H9 (cell line): ENCODE data around the gene SIL1. TPM values are rescaled to one million over a fixed set of nuclear protein-coding genes. Genes with fewer than 3 reads are reported as not detected.

Source experiments
- DNase-seq: peaks from one replicate; pipeline ENCODE4 v3.0.0-alpha.2; 2017
- H2AFZ ChIP-seq: one replicate; pipeline ENCODE4 v1.6.1; 2013; ENCODE audit warnings: mild to moderate bottlenecking, low read length, control low read depth, moderate library complexity
- H2AK5ac ChIP-seq: 2 replicates; pipeline ENCODE4 v1.6.1; 2013; ENCODE audit warnings: low read length, control low read depth, mixed read lengths; ENCODE audit not compliant: insufficient read length
- H2BK120ac ChIP-seq: one replicate; pipeline ENCODE4 v1.6.1; 2013; ENCODE audit warnings: low read depth, mild to moderate bottlenecking, low read length, control low read depth, inconsistent platforms; ENCODE audit not compliant: poor library complexity, severe bottlenecking
- H2BK12ac ChIP-seq: 2 replicates; pipeline ENCODE4 v1.6.1; 2013; ENCODE audit warnings: low read length, control low read depth, mixed read lengths, low read depth; ENCODE audit not compliant: insufficient read length
- H2BK15ac ChIP-seq: 2 replicates; pipeline ENCODE4 v1.6.1; 2013; ENCODE audit warnings: low read depth, low read length, control low read depth
- H2BK20ac ChIP-seq: one replicate; pipeline ENCODE4 v1.6.1; 2013; ENCODE audit warnings: low read depth, mild to moderate bottlenecking, low read length, control low read depth, inconsistent platforms; ENCODE audit not compliant: poor library complexity, severe bottlenecking
- H2BK5ac ChIP-seq: 2 replicates; pipeline ENCODE4 v1.6.1; 2013; ENCODE audit warnings: low read length, control low read depth, mixed read lengths; ENCODE audit not compliant: insufficient read length
- H3K14ac ChIP-seq: 2 replicates; pipeline ENCODE4 v1.6.1; 2013; ENCODE audit warnings: low read length, control low read depth; ENCODE audit not compliant: insufficient read depth
- H3K18ac ChIP-seq: 2 replicates; pipeline ENCODE4 v1.6.1; 2013; ENCODE audit warnings: low read depth, mild to moderate bottlenecking, mixed read lengths, low read length, control low read depth; ENCODE audit not compliant: insufficient read length
- H3K23ac ChIP-seq: 2 replicates; pipeline ENCODE4 v1.6.1; 2013; ENCODE audit warnings: low read length, control low read depth, mixed read lengths, low read depth; ENCODE audit not compliant: insufficient read length
- H3K23me2 ChIP-seq: 2 replicates; pipeline ENCODE4 v1.6.1; 2013; ENCODE audit warnings: low read depth, mild to moderate bottlenecking, mixed read lengths, low read length, control low read depth; ENCODE audit not compliant: insufficient read length, poor library complexity, severe bottlenecking
- H3K27ac ChIP-seq: 2 replicates; pipeline ENCODE4 v1.5.1; 2013; ENCODE audit warnings: low read length, control low read depth, mixed read lengths, low read depth; ENCODE audit not compliant: insufficient read length
- H3K27me3 ChIP-seq: 2 replicates; pipeline ENCODE4 v1.6.1; 2013; ENCODE audit warnings: low read length, control low read depth, inconsistent platforms; ENCODE audit not compliant: insufficient read depth
- H3K4ac ChIP-seq: 2 replicates; pipeline ENCODE4 v1.6.1; 2013; ENCODE audit warnings: low read depth, mild to moderate bottlenecking, control low read depth, inconsistent platforms, low read length, moderate library complexity
- H3K4me1 ChIP-seq: 2 replicates; pipeline ENCODE4 v1.6.1; 2013; ENCODE audit warnings: low read length, control low read depth, inconsistent platforms; ENCODE audit not compliant: insufficient read depth
- H3K4me2 ChIP-seq: 2 replicates; pipeline ENCODE4 v1.6.1; 2013; ENCODE audit warnings: low read length, control low read depth, mixed read lengths; ENCODE audit not compliant: insufficient read length, insufficient read depth
- H3K56ac ChIP-seq: 2 replicates; pipeline ENCODE4 v1.6.1; 2013; ENCODE audit warnings: low read depth, mild to moderate bottlenecking, mixed read lengths, low read length, control low read depth; ENCODE audit not compliant: insufficient read length
- H3K79me1 ChIP-seq: 2 replicates; pipeline ENCODE4 v1.6.1; 2013; ENCODE audit warnings: low read depth, mild to moderate bottlenecking, moderate library complexity, low read length, control low read depth, inconsistent platforms; ENCODE audit not compliant: insufficient read depth, poor library complexity, severe bottlenecking
- H3K79me2 ChIP-seq: 2 replicates; pipeline ENCODE4 v1.6.1; 2013; ENCODE audit warnings: low read length, control low read depth, inconsistent platforms; ENCODE audit not compliant: insufficient read depth
- H3K9ac ChIP-seq: 2 replicates; pipeline ENCODE4 v1.6.1; 2013; ENCODE audit warnings: low read length, control low read depth, mixed read lengths; ENCODE audit not compliant: insufficient read length; ENCODE audit errors: extremely low read depth
- H3K9me3 ChIP-seq: one replicate; pipeline ENCODE4 v1.6.1; 2013; ENCODE audit warnings: low read depth, low read length, inconsistent platforms; ENCODE audit not compliant: control insufficient read depth
- H3T11ph ChIP-seq: one replicate; pipeline ENCODE4 v1.6.1; 2013; ENCODE audit warnings: mild to moderate bottlenecking, low read length, control low read depth, inconsistent platforms
- H4K20me1 ChIP-seq: one replicate; pipeline ENCODE4 v1.6.1; 2013; ENCODE audit not compliant: control insufficient read depth, insufficient read length, insufficient read depth
- H4K5ac ChIP-seq: 2 replicates; pipeline ENCODE4 v1.6.1; 2013; ENCODE audit warnings: low read depth, mild to moderate bottlenecking, mixed read lengths, low read length, control low read depth; ENCODE audit not compliant: insufficient read length
- H4K8ac ChIP-seq: replicated peaks from 2 replicates; pipeline ENCODE4 v1.6.1; 2013; ENCODE audit warnings: low read length, control low read depth, mixed read lengths, low read depth; ENCODE audit not compliant: insufficient read length
- H4K91ac ChIP-seq: 2 replicates; pipeline ENCODE4 v1.6.1; 2013; ENCODE audit warnings: low read depth, mild to moderate bottlenecking, moderate library complexity, mixed read lengths, low read length, control low read depth; ENCODE audit not compliant: insufficient read length
- H3K27ac Mint-ChIP-seq, 3 experiments: 2 replicates in 2 of 3; 3 replicates in 1 of 3; pipeline ENCODE4 v1.8.0; 2020 to 2021; ENCODE audit warnings: mixed read lengths in 3 of 3, mild to moderate bottlenecking in 1 of 3, moderate library complexity in 1 of 3
- H3K27me3 Mint-ChIP-seq: 2 replicates; pipeline ENCODE4 v1.8.0; 2021; ENCODE audit warnings: low read depth, mild to moderate bottlenecking, moderate library complexity, mixed read lengths
- H3K36me3 Mint-ChIP-seq, 3 experiments: 2 replicates in 2 of 3; 3 replicates in 1 of 3; pipeline ENCODE4 v1.8.0; 2020 to 2021; ENCODE audit warnings: low read depth in 3 of 3, mixed read lengths in 3 of 3; ENCODE audit not compliant: insufficient read depth in 1 of 3
- H3K4me1 Mint-ChIP-seq, 2 experiments: 2 replicates each; pipeline ENCODE4 v1.8.0; 2020; ENCODE audit warnings: mixed read lengths in 2 of 2
- H3K4me3 Mint-ChIP-seq, 2 experiments: 2 replicates in 1 of 2; 3 replicates in 1 of 2; pipeline ENCODE4 v1.8.0; 2020 to 2021; ENCODE audit warnings: mild to moderate bottlenecking in 2 of 2, mixed read lengths in 2 of 2, moderate library complexity in 1 of 2
- H3K9me3 Mint-ChIP-seq, 2 experiments: 2 replicates in 1 of 2; 3 replicates in 1 of 2; pipeline ENCODE4 v1.8.0; 2020; ENCODE audit warnings: mild to moderate bottlenecking in 2 of 2, mixed read lengths in 2 of 2, moderate library complexity in 1 of 2
- CTCF ChIP-seq: fragments of 200-600 bp; sonication (generic); conservative IDR thresholded peaks from 3 replicates; pipeline ENCODE4 v1.8.0; 2021; ENCODE audit warnings: antibody characterized with exemption, mild to moderate bottlenecking
- WGBS: extraction: QIAGEN DNeasy Blood & Tissue Kit; methylation state at CpG from one replicate; pipeline ENCODE4 v1.1.7; 2013; ENCODE audit warnings: missing lambda C conversion rate, low lambda C conversion rate, mixed read lengths; ENCODE audit not compliant: insufficient read length; ENCODE audit errors: extremely low coverage; 5-methylcytosine and 5-hydroxymethylcytosine counted together
- total RNA-seq: library from RNA; stranded (reverse); gene quantifications from 2 replicates; pipeline ENCODE4 v1.2.1, GENCODE V29; 2021

The SIL1 gene
- total RNA-seq, 1 experiment from 2014 or later: 10.6 TPM

DNA sequence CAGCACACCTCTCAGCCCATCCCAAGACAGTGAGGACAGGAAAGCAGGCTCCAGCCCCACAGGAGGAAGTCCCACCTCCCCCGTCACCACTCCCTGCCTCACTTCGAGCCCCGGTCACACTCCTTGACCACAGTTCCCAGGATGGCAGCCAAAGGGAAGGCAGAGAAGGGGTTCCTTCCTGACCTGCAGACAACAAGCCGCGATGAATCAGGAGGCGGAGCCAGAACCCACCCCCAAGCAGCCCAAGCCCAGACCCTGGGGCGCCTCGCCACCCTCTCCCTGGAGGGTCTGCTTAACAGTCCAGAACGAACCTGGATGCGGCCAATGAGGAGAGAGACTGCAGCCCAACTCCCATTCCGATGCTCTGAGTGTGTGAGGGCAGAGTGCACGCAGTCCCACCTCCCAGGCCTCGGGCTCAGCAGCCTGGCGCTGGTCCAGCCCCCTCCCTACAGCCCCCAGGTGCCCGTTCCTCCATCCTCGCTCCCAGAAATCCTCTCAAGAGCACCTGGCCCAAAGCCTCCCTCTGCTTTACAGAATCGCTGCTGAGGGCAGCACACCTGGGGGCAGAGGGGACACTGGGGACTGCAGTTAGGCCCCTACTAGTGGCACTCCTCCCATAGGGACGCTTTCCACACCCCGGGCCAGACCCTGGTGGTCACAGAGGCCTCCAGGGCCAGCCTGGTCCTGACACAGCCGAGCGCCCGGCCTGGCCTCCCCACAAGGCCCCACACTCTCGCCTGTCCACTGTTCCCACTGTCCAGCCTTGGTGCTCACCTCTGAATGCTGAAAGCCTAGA lies 253.4 kb downstream of the SIL1 start:
- no peak overlapping the region for H3K56ac ChIP-seq
- H2AFZ ChIP-seq: no peak overlapping the region
- no peak overlapping the region for H3K9ac ChIP-seq
- H2BK12ac ChIP-seq: no peak overlapping the region
- no peaks in the 10 kb centered on the region for H3K79me2 ChIP-seq
- H3T11ph ChIP-seq: no peak overlapping the region
- no peak overlapping the region for H3K27ac ChIP-seq
- no peak overlapping the region for H3K18ac ChIP-seq
- no peak overlapping the region for H4K91ac ChIP-seq
- H3K4me3 Mint-ChIP-seq: no peak overlapping the region
- no peaks in the 10 kb centered on the region for H4K20me1 ChIP-seq
- H3K4me1 Mint-ChIP-seq: peaks cover 34 to 47% of the 10 kb centered on the region in 2 experiments
- no peak overlapping the region for H4K5ac ChIP-seq
- H2AK5ac ChIP-seq: no peak overlapping the region
- no peak overlapping the region for H2BK20ac ChIP-seq
- H3K27me3 ChIP-seq: no peaks in the 10 kb centered on the region
- no peak overlapping the region for H3K4ac ChIP-seq
- no peak overlapping the region for H2BK15ac ChIP-seq
- H2BK5ac ChIP-seq: no peak overlapping the region
- WGBS: no CpG with 5 or more reads among the region's 23 CpGs
- H3K36me3 Mint-ChIP-seq: peaks cover 0 to 3% (median 0%) of the 10 kb centered on the region in 3 experiments; a peak in 1 of 7 replicates
- peaks cover 1% of the 10 kb centered on the region; the same call in 1 of the 2 replicates for H3K27me3 Mint-ChIP-seq
- no peak overlapping the region for H3K23ac ChIP-seq
- TF ChIP-seq CTCF: no peak
- no peaks in the 10 kb centered on the region for H3K9me3 ChIP-seq
- peak overlapping the region; percentile 3; the same call in 1 of the 2 replicates for H3K14ac ChIP-seq
- no peaks in the 10 kb centered on the region for H3K9me3 Mint-ChIP-seq
- no peaks in the 10 kb centered on the region for H3K4me1 ChIP-seq
- peak overlapping the region in 2 of 3 experiments; percentile 42 to 57; a peak in 4 of 7 replicates for H3K27ac Mint-ChIP-seq
- no peak for DNase-seq
- H2BK120ac ChIP-seq: no peak overlapping the region
- no peaks in the 10 kb centered on the region for H3K23me2 ChIP-seq
- no peak overlapping the region for H4K8ac ChIP-seq
- H3K79me1 ChIP-seq: no peaks in the 10 kb centered on the region
- H3K4me2 ChIP-seq: no peak overlapping the region
